Uterus (tissue), 2 donors: ENCODE data around the gene USP20.

ENCODE experiments used
- POLR2A ChIP-seq, 2 donors: fragments of 450-650 bp; IDR thresholded peaks; one replicate each; pipeline ENCODE4 v1.6.1; 2016; ENCODE audit warnings: antibody characterized with exemption in 2 of 2, mild to moderate bottlenecking in 1 of 2, moderate library complexity in 1 of 2
- TF ChIP-seq, protein P1 (sequence below), 4 experiments: fragments of 200-600 bp in 2 of 4; fragments of 450-650 bp in 2 of 4; sonication (generic) in 2 of 4; IDR thresholded peaks; one replicate each; pipeline ENCODE4 v1.5.1; 2016 to 2019; ENCODE audit warnings: antibody characterized with exemption in 4 of 4, mild to moderate bottlenecking in 2 of 4, moderate library complexity in 1 of 4

GRCh38 chr9:129910628-129911567 is 75.6 kb downstream of the USP20 start:
- TF ChIP-seq, protein P1, sequence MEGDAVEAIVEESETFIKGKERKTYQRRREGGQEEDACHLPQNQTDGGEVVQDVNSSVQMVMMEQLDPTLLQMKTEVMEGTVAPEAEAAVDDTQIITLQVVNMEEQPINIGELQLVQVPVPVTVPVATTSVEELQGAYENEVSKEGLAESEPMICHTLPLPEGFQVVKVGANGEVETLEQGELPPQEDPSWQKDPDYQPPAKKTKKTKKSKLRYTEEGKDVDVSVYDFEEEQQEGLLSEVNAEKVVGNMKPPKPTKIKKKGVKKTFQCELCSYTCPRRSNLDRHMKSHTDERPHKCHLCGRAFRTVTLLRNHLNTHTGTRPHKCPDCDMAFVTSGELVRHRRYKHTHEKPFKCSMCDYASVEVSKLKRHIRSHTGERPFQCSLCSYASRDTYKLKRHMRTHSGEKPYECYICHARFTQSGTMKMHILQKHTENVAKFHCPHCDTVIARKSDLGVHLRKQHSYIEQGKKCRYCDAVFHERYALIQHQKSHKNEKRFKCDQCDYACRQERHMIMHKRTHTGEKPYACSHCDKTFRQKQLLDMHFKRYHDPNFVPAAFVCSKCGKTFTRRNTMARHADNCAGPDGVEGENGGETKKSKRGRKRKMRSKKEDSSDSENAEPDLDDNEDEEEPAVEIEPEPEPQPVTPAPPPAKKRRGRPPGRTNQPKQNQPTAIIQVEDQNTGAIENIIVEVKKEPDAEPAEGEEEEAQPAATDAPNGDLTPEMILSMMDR (IDR thresholded peaks at IDR 0.05), result no peak
- no peak for TF ChIP-seq POLR2A (IDR thresholded peaks at IDR 0.05)
